Vagina (tissue), 2 donors: ENCODE results near the gene PRF1. TPM values are rescaled to one million over a fixed set of nuclear protein-coding genes. Genes with fewer than 3 reads are reported as not detected.

ENCODE experiments used
- DNase-seq, 2 donors: peaks; one replicate each; pipeline ENCODE4 v3.0.0-alpha.2; 2017; ENCODE audit errors: extremely low spot score in 2 of 2
- H3K27ac ChIP-seq: fragments of 200-600 bp; sonication (generic); one replicate; pipeline ENCODE4 v1.5.1; 2019
- H3K27me3 ChIP-seq: fragments of 200-600 bp; sonication (generic); one replicate; pipeline ENCODE4 v1.5.1; 2019
- H3K36me3 ChIP-seq, 2 donors: fragments of 200-600 bp; sonication (generic); one replicate each; pipeline ENCODE4 v1.5.1; 2017 to 2019
- H3K4me1 ChIP-seq: fragments of 200-600 bp; sonication (generic); one replicate; pipeline ENCODE4 v1.5.1; 2019
- H3K4me3 ChIP-seq, 2 donors: fragments of 200-600 bp; sonication (generic); 1 replicate in 1 of 2; 2 replicates in 1 of 2; pipeline ENCODE4 v1.5.1; 2016 to 2019
- H3K9me3 ChIP-seq: fragments of 200-600 bp; sonication (generic); one replicate; pipeline ENCODE4 v1.5.1; 2019
- POLR2A ChIP-seq, 2 donors: fragments of 450-650 bp; IDR thresholded peaks; one replicate each; pipeline ENCODE4 v1.6.1; 2017; ENCODE audit warnings: antibody characterized with exemption in 2 of 2, mild to moderate bottlenecking in 2 of 2, moderate library complexity in 2 of 2
- POLR2AphosphoS5 ChIP-seq, 2 donors: sonication (generic); formaldehyde crosslinking; IDR thresholded peaks; one replicate each; pipeline ENCODE4 v1.9.0; 2017; ENCODE audit warnings: antibody characterized with exemption in 2 of 2, mild to moderate bottlenecking in 2 of 2, low read depth in 1 of 2; ENCODE audit not compliant: insufficient read depth in 1 of 2
- intact Hi-C: fragments of 100-400 bp; cut with DNase I; formaldehyde crosslinking; loops from one replicate; pipeline ENCODE4 v1.15.1; 2023
- total RNA-seq: library from RNA; depleted of rRNA; stranded (reverse); fragments of >200 nt; gene quantifications from one replicate; pipeline ENCODE4 v1.2.3, GENCODE V29; 2016
- TF ChIP-seq, protein P1 (sequence below), 3 experiments: fragments of 450-650 bp in 2 of 3; fragments of 200-600 bp in 1 of 3; sonication (generic) in 1 of 3; IDR thresholded peaks; one replicate each; pipeline ENCODE4 v1.5.1; 2017 to 2019; ENCODE audit warnings: antibody characterized with exemption in 3 of 3, mild to moderate bottlenecking in 2 of 3, moderate library complexity in 2 of 3

PRF1 gene
- total RNA-seq, 1 donor from 2014 or later = 20.9 TPM

DNA sequence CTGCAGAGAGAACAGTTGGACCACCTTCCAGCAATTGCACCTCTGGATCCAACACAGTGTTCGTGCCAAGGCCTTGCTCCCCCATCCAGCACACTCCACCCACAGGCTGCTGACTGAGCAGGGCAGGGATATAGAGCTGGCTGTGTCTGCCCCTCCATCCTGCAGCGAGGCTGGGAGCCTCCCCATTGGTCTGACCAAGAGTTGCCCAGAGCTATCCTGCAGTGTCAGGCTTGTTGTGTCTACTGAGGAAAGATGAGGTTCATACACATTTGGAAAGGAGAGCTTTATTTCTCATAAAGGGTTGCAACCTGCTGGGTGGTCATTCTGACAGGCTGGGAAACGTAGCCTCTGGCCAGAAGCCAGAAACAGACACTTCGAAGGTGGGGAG, 27.1 kb downstream of the PRF1 start:
- no peaks in the 10 kb centered on the region for H3K9me3 ChIP-seq
- no peak overlapping the region for H3K4me3 ChIP-seq
- H3K36me3 ChIP-seq = no peaks in the 10 kb centered on the region
- intact Hi-C loops = no loop called here
- TF ChIP-seq POLR2AphosphoS5 (IDR thresholded peaks at IDR 0.05; ENCODE audit: insufficient read depth in 1 of 2, low read depth in 1 of 2) (no peak), POLR2A (IDR thresholded peaks at IDR 0.05) (no peak)
- TF ChIP-seq, protein P1, sequence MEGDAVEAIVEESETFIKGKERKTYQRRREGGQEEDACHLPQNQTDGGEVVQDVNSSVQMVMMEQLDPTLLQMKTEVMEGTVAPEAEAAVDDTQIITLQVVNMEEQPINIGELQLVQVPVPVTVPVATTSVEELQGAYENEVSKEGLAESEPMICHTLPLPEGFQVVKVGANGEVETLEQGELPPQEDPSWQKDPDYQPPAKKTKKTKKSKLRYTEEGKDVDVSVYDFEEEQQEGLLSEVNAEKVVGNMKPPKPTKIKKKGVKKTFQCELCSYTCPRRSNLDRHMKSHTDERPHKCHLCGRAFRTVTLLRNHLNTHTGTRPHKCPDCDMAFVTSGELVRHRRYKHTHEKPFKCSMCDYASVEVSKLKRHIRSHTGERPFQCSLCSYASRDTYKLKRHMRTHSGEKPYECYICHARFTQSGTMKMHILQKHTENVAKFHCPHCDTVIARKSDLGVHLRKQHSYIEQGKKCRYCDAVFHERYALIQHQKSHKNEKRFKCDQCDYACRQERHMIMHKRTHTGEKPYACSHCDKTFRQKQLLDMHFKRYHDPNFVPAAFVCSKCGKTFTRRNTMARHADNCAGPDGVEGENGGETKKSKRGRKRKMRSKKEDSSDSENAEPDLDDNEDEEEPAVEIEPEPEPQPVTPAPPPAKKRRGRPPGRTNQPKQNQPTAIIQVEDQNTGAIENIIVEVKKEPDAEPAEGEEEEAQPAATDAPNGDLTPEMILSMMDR (IDR thresholded peaks at IDR 0.05) = no peak
- no peaks in the 10 kb centered on the region for H3K27me3 ChIP-seq
- H3K27ac ChIP-seq = no peak overlapping the region
- peaks cover 17% of the 10 kb centered on the region for H3K4me1 ChIP-seq
- no peak for DNase-seq

DNA sequence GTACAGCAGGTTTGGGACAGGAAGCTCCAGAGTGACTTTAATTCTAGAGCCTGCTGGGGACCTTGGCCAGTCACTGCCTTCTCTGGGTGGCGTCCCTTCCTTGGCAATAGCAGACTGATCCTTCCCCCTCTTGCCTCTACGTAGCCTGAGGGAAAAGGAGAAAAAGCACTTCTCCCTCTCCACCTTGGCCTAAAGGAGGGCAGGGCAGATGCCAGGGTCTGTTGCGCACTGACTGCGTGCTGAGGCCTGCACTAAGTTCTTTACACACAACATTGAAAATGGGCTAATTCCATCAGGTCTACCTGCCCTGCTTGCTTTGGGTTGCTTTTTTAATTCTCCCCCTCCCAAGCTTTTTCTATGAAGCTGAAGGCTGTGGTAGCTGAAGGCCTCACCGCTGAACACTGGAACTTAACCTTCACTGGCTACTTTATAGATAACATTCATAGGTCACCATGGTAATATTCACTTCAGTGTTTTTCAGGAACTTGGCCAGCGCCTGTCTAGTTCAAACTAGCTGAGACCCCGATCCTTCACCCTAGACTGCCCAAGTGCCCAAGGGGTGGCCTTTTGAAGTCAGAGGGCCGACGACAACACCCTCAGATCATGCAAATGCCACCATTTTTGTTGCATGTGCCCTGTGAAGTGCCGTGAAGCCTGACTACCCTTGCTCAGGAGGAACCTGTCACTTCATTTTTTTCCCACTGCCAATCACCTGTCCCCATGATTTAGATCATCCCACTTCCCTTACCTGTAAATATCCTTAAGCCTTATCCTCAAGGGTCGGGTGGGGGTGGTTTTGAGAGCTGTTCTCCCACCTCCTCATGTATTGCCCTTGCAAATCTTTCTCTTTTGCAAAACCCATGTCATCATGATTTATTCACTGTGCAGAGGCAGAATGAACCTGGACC, 28.7 kb downstream of the PRF1 start:
- H3K4me1 ChIP-seq = peaks cover 17% of the 10 kb centered on the region
- no peaks in the 10 kb centered on the region for H3K9me3 ChIP-seq
- no peak for DNase-seq
- TF ChIP-seq, protein P1 (IDR thresholded peaks at IDR 0.05) = no peak
- no peak for TF ChIP-seq POLR2A (IDR thresholded peaks at IDR 0.05)
- no peak for TF ChIP-seq POLR2AphosphoS5 (IDR thresholded peaks at IDR 0.05; ENCODE audit: insufficient read depth in 1 of 2, low read depth in 1 of 2)
- H3K4me3 ChIP-seq = no peak overlapping the region
- H3K27ac ChIP-seq = no peak overlapping the region
- intact Hi-C loops = no loop called here
- no peaks in the 10 kb centered on the region for H3K27me3 ChIP-seq
- no peaks in the 10 kb centered on the region for H3K36me3 ChIP-seq

DNA sequence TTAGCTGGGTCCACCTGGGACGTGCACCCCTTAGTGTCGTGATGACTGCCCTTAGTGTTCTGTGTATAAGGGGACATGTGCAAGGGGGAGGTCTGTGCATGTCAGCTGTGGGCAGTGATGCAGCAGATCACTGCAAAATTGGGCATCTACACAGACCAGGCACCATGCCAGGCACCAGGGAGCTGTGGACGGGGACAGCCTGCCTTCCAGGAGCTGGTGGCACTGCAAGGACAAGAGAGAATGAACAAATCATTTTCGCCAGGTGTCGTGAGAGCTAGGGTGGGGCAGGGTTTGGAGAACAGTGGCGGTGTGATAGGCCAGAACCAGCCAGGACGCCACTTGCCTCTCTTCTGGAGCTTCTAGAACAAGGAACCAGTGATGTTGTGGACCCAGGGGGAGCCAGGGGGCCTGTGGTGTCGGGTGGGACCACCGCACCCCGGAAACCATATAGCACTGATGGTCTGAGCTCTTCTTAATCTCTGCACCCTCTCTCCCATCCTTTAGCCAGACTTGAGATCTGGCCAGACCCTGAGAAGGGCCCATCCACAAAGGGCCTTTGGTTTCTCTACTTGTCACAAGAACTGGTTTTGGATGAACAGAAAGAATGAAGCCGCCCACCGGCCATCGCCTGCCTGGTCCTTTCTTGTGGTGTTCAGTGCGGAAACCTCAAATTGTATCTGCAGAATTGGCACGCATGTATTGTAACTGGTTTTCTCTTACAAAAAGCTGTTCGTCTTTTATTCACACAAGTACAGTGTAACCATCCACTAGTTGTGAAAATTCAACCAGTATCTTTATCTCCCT, 30.7 kb downstream of the PRF1 start:
- TF ChIP-seq, protein P1 (IDR thresholded peaks at IDR 0.05) = no peak
- TF ChIP-seq POLR2AphosphoS5 (IDR thresholded peaks at IDR 0.05; ENCODE audit: insufficient read depth in 1 of 2, low read depth in 1 of 2) (no peak), POLR2A (IDR thresholded peaks at IDR 0.05) (no peak)
- H3K27ac ChIP-seq = no peak overlapping the region
- H3K9me3 ChIP-seq = no peaks in the 10 kb centered on the region
- intact Hi-C loops = no loop called here
- H3K4me1 ChIP-seq = peaks cover 16% of the 10 kb centered on the region
- no peaks in the 10 kb centered on the region for H3K36me3 ChIP-seq
- no peak for DNase-seq
- H3K4me3 ChIP-seq = no peak overlapping the region
- no peaks in the 10 kb centered on the region for H3K27me3 ChIP-seq

DNA sequence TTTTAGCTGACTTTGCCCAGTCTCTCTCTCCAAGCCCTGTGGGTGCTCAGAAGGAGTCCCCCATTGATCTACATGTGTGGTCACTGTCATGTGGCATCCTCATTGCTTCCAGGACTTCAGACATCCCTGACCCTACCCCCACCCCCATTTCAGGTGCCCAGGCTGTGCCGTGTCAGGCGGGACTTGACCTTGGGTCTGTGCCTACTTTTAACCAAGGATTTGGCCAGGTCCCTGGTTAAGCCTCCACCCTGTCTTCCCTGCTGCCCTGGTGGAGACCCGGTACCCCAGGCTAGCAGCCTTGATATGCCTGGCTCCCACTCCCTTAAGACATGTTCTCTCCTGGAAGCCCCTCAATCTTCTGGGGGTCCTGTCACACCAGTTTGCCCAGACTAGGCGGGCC, 31.3 kb downstream of the PRF1 start:
- Histone ChIP-seq H3K9me3 (no peaks in the 10 kb centered on the region), H3K27me3 (no peaks in the 10 kb centered on the region), H3K36me3 (no peaks in the 10 kb centered on the region), H3K27ac (no peak overlapping the region), H3K4me3 (no peak overlapping the region), H3K4me1 (peaks cover 10% of the 10 kb centered on the region)
- intact Hi-C loops = no loop called here
- TF ChIP-seq POLR2AphosphoS5 (IDR thresholded peaks at IDR 0.05; ENCODE audit: insufficient read depth in 1 of 2, low read depth in 1 of 2) = no peak
- TF ChIP-seq POLR2A (IDR thresholded peaks at IDR 0.05) = no peak
- TF ChIP-seq, protein P1 (IDR thresholded peaks at IDR 0.05) = no peak
- no peak for DNase-seq
